ENCODE data around the gene CDK8. TPM values are rescaled to one million over a fixed set of nuclear protein-coding genes. Genes with fewer than 3 reads are reported as not detected.

CDK8 gene
- total RNA-seq, 1 donor from 2014 or later, result 10.3 TPM

DNA sequence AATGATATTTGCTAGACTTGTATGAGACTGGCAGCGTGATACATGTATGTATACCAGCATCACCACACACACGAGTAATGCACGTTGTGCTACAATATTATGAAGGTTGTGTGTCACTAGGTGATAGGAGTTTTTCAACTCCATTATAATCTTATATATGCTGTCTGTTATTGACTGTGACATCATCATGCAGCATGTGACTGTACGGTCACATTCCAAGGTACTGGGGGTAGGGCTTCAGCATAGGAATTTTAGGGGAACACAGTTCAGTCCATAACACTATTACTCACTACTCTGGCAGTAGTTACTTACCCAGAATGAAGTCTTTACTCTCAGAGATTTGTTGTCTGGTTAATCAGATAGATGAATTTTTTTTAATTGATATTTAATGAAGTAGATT lies 91.1 kb downstream of the CDK8 start:
- ATAC-seq (no peak), DNase-seq (ENCODE audit: missing footprints) (no peak)
- intact Hi-C loops (cut with DNase I), result no loop called here

DNA sequence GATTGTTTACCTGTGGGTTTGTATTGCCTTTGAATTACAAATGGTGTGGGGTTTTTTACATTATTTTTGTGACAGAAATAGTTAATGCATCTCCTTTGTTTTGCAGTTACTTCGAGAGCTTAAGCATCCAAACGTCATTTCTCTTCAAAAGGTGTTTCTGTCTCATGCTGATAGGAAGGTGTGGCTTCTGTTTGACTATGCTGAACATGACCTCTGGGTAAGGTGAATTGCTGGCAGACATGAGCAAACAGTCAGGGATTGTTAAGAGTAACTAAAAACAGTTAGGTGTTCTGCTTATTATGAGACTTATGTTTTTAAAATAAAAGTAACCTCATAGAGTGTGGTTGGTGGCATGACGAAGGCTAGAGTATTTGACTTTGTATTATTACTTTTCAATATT lies 95.0 kb downstream of the CDK8 start:
- no peak for DNase-seq (ENCODE audit: missing footprints)
- intact Hi-C loops (cut with DNase I), result no loop called here
- ATAC-seq, result no peak

DNA sequence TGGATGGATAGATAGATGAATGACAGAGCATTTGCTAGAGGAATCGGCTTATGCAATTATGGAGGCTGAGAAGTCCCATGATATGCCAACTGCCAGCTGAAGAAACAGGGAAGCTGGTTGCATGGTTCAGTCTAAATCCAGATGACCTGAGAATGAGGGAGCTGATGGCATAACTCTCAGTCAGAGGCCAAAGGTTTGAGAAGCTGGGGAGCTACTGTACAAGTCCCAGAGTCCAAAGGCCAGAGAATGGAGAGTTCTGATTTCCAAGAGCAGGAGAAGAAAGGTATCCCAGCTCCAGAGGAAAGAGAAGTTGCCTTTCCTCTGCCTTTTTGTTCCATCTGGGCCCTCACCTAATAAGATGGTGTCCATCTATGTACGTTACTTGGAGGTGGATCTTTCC lies 108.3 kb downstream of the CDK8 start:
- ATAC-seq, result no peak
- DNase-seq (ENCODE audit: missing footprints), result no peak
- intact Hi-C loops (cut with DNase I), result no loop called here

DNA sequence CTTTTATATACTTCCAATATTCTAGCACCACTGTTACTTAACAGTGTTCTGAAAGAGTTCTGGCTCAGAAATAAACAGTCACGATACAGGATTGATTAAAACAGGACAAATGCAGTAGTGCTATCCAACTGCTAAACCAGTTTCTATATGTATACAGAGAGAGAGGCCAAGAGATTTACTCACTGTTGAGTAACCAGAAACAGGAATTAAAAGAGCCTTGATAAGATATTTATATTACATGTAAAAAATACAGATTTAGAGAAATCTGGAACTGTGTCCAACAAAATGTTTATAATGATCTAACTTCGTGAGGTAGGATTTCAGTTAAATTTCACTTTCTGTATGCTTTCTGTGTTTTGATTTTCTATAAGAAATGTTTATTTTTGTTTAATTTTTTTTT lies 116.6 kb downstream of the CDK8 start:
- no peak for ATAC-seq
- intact Hi-C loops (cut with DNase I), result no loop called here

DNA sequence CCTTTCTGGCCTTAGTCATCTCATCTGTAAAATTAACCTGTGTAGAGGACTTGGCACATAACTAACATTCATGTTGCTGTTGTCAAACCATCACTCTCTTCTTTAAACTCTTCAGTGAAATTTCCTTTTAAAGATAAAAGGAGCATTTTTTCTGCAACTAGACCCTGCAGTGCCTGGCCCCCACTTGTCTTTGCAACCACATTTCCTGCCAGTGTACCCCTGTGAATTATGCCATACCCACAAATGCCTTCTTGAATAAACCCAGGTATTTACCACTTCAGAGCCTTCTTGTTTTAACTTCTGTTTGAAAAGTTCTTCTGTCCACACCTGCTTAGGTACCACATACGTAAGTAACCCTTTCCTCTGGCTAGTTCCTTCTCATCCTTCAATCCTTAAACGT lies 118.8 kb downstream of the CDK8 start:
- intact Hi-C loops (cut with DNase I), result no loop called here
- no peak for ATAC-seq

More for the DNA sequence above, 116.6 kb downstream of the CDK8 start:
- DNase-seq (ENCODE audit: missing footprints), result no peak

DNA sequence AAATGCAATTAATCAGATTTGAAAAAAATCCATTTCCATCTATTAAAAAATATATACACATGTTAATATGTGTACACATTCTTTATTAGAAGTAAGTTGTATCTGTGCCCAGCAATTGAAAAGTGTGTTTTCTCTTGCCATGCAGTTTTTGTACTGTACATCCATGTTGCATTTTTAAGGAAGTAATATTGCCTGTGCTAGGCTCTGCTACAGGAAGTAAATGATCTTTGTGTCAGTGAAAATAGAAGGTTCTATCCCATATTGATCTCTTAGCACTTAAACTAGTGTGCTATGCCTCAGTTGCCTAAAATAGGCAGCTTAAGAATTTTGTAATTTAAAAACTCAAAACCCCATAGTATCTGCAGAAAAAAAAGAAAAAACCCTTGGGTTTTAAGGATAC lies 122.5 kb downstream of the CDK8 start:
- DNase-seq (ENCODE audit: missing footprints), result no peak
- intact Hi-C loops (cut with DNase I), result no loop called here
- no peak for ATAC-seq

More for the DNA sequence above, 118.8 kb downstream of the CDK8 start:
- DNase-seq (ENCODE audit: missing footprints), result no peak

DNA sequence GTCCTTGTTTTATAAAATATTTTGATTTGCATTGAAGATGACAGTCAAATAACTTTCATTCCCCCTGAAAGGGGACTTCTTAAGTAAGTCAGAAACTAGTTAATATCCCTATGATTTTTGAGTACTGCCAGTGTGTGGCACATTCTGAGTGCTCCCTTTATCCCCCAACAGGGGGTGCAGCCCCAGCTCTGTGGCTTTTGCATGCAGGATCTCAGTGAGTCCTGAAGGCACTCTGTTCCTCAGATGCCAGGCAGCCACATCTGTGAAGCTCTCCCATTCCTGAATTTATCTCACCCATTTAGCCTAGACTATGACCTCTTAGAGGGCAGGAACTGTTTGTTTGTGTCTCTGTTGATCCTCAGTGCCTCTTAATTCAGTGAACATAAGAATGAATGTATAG lies 123.1 kb downstream of the CDK8 start:
- ATAC-seq (peak; percentile 65), DNase-seq (ENCODE audit: missing footprints) (no peak)
- intact Hi-C loops (cut with DNase I), result no loop called here

DNA sequence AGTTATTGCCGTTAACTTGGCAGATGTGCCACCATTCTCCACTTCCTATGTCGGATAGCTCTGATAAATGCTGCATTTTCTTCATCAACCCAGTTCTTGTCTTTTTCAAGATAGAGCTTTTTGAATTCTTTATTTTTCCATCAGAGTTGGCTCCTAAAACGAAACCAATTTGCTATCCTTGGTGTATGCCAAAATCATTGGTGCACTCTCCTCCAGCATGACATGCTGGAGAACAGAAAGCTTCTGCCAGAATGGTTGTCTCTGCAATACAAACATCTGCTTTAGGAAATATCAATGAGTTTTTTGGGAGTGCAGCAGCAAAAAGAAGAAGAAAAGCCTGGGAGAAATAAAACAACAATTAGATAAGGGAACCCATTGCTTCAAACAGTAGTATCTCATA lies 124.2 kb downstream of the CDK8 start:
- DNase-seq (ENCODE audit: missing footprints) (no peak), ATAC-seq (no peak)
- intact Hi-C loops (cut with DNase I), result no loop called here

DNA sequence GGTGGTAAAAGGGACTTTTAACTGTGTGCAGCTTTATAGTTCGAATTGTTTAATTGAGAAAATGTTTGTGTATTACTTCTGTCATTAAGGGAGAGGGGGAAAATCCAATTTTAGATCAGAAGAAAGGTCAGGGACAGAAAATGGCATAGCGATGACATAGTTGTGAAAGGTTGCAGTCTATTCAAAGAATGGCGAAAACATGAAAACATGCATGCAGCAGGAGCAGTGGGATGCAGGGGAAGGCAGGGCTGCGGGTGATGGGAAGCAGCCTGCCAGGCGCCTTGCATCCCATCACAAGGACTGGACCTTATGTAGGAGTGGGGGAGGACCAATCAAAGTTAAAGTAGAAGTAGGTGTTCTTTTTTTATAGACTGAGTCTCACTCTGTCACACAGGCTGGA lies 125.9 kb downstream of the CDK8 start:
- DNase-seq (ENCODE audit: missing footprints) (no peak), ATAC-seq (no peak)
- intact Hi-C loops (cut with DNase I), result no loop called here

DNA sequence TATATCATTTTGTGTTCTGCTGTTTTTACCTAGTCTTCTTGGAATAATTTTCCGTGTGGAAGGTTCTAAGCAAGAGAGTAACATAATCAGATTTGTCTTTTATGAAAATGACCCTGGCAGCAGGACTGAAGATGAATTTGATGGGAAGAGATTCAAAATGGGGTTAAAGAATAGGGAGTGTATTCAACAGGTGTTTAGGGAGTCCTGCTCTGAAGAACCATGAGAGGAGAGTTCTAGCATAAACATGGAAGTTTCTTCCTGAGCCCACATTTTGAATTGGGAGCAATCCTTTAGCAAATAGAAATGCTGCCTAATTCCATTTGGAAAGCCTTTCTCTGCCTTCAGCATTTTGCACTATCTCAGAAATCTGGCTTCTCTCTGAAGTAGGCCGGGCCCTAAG lies 127.0 kb downstream of the CDK8 start:
- intact Hi-C loops (cut with DNase I), result no loop called here
- ATAC-seq, result no peak
- DNase-seq (ENCODE audit: missing footprints), result no peak

DNA sequence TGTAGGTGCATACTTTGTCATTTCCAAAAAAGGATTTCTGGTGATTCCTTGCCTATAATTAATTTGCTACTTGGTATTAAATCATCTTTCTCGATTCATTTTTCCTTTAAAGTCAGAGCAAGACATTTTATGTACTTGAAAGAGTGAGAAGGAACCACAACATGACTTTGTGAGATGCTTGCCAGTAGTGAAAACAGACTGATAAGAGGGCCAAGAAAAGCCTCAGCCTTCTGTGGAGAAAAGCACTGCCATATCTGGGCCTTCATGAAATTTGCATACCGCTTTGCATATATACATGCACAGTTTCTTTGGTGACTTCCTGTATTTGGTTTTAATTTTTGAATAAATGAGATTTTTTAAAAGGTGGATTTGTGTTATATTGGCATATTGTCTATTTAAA lies 128.4 kb downstream of the CDK8 start:
- no peak for DNase-seq (ENCODE audit: missing footprints)
- intact Hi-C loops (cut with DNase I), result no loop called here
- ATAC-seq, result no peak

DNA sequence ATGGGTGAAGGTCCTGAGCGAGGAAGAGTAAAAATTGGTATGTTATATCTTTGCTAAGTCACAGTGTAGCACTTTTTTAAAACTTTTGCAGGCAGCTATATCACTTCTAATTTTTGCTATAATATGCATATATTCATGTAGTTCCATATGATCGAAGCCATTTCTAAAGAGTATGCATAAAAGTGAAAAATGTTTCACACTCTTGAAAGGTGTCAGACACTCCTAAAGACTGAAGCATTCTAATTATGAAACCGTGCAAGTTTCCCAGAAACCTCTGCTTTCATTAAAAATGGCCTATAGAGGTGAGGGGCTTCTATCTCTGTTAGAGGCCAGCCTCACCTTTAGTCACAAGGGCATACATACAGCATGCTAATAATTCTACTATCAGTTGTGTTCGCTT lies 128.9 kb downstream of the CDK8 start:
- ATAC-seq, result no peak
- DNase-seq (ENCODE audit: missing footprints), result no peak
- intact Hi-C loops (cut with DNase I), result no loop called here

DNA sequence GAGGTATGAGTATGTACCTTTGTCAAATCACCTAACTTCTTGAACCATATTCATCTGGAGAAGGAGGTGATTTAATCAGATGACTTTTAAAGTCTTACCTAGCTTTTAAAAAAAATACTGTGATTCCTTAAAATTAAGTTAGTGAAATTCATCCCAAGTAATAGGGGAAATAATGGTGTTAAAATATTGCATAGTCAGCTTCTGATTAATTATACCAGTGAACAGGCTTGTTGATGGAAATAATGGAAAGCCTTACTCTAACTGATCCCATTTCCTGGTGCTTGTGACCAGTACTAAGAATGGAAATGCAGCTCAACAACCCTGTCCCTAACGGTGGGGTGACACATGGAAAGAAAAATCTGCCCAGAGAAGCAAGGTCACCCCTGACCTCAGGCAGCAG lies 130.7 kb downstream of the CDK8 start:
- DNase-seq (ENCODE audit: missing footprints) (no peak), ATAC-seq (no peak)
- intact Hi-C loops (cut with DNase I), result no loop called here

DNA sequence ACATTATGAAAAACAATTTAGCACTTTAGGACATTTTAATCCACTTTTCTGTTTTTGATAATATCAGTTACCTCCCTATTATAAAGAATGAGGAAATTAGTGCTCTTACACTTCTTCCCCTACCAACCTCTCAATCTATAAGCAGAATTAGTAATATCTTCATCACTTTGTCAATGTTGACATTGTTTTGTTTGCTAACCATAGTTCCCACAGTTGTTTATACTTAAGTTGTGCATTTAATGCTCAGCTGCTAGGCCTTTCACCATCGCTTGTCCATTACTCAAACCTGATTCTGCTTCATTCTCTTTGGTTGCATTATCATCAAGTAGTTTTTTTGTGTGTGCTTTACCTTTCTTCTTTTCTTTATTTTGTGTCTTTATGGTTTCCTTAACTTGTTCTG lies 132.1 kb downstream of the CDK8 start:
- no peak for ATAC-seq
- no peak for DNase-seq (ENCODE audit: missing footprints)
- intact Hi-C loops (cut with DNase I), result no loop called here

DNA sequence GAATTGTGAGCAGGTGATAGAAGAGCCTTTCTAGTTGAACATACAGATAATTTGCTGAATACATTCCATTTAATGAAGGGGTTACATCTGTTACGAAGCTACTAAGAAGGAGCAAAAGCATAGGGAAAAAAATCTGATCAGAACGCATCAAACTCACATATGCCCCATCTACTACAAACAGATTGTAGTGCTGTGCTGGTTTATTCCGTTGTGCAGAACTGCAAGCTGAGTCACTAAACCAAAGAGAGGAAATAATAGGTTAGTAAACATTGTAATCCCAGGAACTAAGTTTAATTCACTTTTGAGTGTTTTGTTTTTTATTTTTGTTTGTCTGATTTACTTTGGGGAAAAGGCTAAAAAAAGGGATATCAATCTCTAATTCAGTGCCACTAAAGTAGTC lies 136.3 kb downstream of the CDK8 start:
- DNase-seq (ENCODE audit: missing footprints) (no peak), ATAC-seq (no peak)
- intact Hi-C loops (cut with DNase I), result no loop called here

DNA sequence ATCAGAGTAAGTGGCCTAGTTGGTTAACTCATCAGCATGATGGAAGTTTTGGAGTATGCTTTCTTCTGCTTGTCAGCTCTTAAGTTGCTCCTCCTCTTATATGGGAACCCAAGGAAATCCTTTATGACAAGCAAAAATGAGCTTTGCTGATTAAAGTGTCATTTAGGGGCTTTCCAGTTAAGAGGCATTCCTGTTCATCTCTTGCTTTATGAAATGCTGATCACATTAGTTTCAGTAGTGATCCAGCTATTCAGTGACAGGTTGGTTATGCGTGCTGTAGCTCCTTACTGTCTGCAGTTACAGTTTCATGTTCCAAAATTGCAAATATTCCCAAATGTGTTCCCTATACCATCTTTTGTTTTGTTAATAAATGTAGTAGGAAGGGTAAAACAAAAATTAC lies 146.6 kb downstream of the CDK8 start:
- intact Hi-C loops (cut with DNase I), result no loop called here
- no peak for DNase-seq (ENCODE audit: missing footprints)
- no peak for ATAC-seq

DNA sequence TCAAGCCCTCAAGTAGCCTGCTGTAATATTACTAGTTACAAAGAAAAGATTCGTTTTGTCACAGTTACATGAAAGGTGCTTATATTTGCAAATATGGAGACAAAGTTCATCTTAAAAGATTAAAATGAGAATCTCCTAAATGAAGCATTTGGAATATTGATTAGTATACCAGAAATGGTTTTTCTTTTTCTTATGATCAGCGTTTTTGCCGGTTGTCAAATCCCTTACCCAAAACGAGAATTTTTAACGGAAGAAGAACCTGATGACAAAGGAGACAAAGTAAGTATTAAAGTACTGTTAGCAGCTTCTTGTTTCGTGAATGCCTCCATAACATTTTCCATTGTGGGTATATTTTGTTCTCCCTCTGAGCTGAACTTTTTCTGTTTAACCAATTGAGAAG lies 147.1 kb downstream of the CDK8 start:
- intact Hi-C loops (cut with DNase I), result no loop called here
- ATAC-seq (no peak), DNase-seq (ENCODE audit: missing footprints) (no peak)

DNA sequence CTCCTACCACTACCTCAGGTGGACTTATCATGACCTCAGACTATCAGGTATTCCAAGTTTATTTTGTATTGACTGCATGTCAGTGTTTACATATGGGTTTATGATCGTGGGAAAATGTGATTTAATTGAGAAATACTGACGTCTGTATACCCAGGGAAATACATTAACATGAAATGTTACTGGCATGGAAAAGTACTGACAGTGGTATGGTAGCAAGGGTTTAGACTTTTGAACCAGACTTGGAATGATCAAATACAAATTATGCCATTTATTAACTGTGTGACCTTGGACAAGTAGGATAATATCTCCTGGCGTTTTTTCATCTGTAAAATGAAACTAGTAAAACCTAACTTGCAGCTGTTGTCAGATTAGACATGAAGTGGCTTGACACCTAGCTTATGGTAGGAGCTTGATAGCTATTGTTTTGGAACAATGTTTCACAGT lies 147.7 kb downstream of the CDK8 start:
- DNase-seq (ENCODE audit: missing footprints) (no peak), ATAC-seq (no peak)
- intact Hi-C loops (cut with DNase I), result no loop called here

DNA sequence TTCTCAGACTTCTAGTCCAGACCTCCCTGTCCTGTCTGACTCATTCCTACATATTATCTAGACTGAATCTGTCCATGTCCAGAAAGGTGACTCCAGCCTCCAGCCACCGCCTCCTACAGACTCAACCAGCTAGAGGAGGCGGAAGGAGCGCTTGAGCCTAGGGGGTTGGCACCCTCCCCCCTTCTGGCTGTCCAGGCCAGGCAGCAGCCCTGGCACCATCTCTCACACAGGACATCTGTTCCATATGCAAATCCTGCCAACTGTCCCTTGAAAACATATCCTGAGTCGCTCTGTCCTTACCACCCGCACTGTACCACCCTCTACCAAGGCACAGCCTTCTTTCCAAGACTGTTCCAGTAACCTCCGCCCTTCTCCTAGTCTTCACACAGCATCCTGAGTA lies 152.9 kb downstream of the CDK8 start:
- intact Hi-C loops (cut with DNase I), result no loop called here
- peak; percentile 48 for DNase-seq (ENCODE audit: missing footprints)
- peak; percentile 13 for ATAC-seq

DNA sequence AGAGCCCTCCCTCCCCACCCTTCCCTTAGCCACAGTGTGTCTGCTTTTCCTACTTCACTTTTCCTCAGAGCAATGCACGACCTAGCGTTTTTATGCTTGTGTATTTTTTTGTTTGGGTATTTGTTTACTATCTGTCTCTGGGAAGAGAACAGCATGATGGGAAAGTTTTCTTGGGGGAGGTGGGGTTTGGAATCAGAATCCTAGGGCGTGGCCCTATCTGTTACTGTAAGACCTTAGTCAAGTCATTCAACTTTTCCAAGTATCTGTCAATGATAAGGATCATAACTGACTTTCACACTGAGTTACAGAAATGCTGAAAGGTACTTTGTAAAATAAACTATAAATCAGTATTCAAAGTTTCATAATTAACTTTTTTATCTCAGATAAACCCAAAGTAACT lies 157.3 kb downstream of the CDK8 start:
- intact Hi-C loops (cut with DNase I), result no loop called here

DNA sequence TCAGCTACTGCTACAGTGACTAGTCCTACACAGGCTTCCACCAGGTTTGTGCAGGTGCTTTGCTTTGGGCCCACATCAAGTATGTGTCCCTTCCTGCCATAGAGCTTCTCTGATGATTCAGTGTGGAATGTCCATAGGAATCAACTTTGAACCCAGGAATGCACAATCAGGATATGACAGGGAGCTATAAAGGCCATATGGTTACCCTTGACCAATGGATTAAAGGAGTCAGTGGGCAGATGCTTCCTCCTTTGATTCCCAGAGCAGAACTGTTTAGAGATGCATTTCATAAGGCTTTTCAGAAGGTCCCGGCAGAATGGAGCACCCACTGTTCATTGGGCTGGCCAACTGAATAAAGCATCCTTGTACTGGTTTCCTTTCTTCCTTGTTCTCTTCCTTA lies 158.3 kb downstream of the CDK8 start:
- ATAC-seq (no peak), DNase-seq (ENCODE audit: missing footprints) (no peak)
- intact Hi-C loops (cut with DNase I), result no loop called here

More for the DNA sequence above, 157.3 kb downstream of the CDK8 start:
- ATAC-seq (no peak), DNase-seq (ENCODE audit: missing footprints) (no peak)

All from Right ventricle myocardium inferior (tissue), 1 donor.